Mesothelial cell of epicardium (in vitro differentiated cells): ENCODE measurements around the gene ULK4. TPM values are rescaled to one million over a fixed set of nuclear protein-coding genes. Genes with fewer than 3 reads are reported as not detected.

ENCODE experiments used
- DNase-seq, 2 experiments: peaks; one replicate each; pipeline ENCODE4 v3.0.0; 2021; ENCODE audit warnings: low spot score in 2 of 2; ENCODE audit not compliant: unreplicated experiment in 2 of 2
- H3K27ac Mint-ChIP-seq: 2 replicates; pipeline ENCODE4 v1.8.0; 2021; ENCODE audit warnings: mixed read lengths
- H3K27me3 Mint-ChIP-seq: 2 replicates; pipeline ENCODE4 v1.8.0; 2021; ENCODE audit warnings: low read depth, mixed read lengths
- H3K36me3 Mint-ChIP-seq: 2 replicates; pipeline ENCODE4 v1.8.0; 2021; ENCODE audit warnings: mixed read lengths
- H3K4me1 Mint-ChIP-seq: 2 replicates; pipeline ENCODE4 v1.8.0; 2021; ENCODE audit warnings: mixed read lengths
- H3K4me3 Mint-ChIP-seq: 2 replicates; pipeline ENCODE4 v1.8.0; 2021; ENCODE audit warnings: mild to moderate bottlenecking, moderate library complexity, mixed read lengths
- H3K9me3 Mint-ChIP-seq: 2 replicates; pipeline ENCODE4 v1.8.0; 2021; ENCODE audit warnings: mixed read lengths
- CTCF ChIP-seq: fragments of 200-600 bp; sonication (generic); IDR thresholded peaks from one replicate; pipeline ENCODE4 v1.5.0; 2021; ENCODE audit warnings: antibody characterized with exemption; ENCODE audit not compliant: unreplicated experiment
- total RNA-seq: library from RNA; stranded (reverse); gene quantifications from 3 replicates; pipeline ENCODE4 v1.2.1, GENCODE V29; 2021

The ULK4 gene
- total RNA-seq, 1 donor from 2014 or later, result 10.7 TPM

- Mint-ChIP-seq H3K27me3 (no peaks in the 10 kb centered on the region), H3K27ac (no peak overlapping the region), H3K4me1 (no peaks in the 10 kb centered on the region), H3K36me3 (peaks cover 23% of the 10 kb centered on the region), H3K9me3 (no peaks in the 10 kb centered on the region), H3K4me3 (no peak overlapping the region)
- no peak for TF ChIP-seq CTCF
- DNase-seq, result no peak
These were observed 54.4 kb downstream of the ULK4 start for GRCh38 chr3:41907330-41908073.

GRCh38 chr3:41900265-41900664 lies 61.6 kb downstream of the ULK4 start:
- TF ChIP-seq CTCF, result no peak
- DNase-seq, result no peak
- Mint-ChIP-seq H3K4me3 (no peak overlapping the region), H3K27me3 (no peaks in the 10 kb centered on the region), H3K27ac (no peak overlapping the region), H3K9me3 (no peaks in the 10 kb centered on the region), H3K4me1 (no peaks in the 10 kb centered on the region), H3K36me3 (peaks cover 1% of the 10 kb centered on the region)

DNA sequence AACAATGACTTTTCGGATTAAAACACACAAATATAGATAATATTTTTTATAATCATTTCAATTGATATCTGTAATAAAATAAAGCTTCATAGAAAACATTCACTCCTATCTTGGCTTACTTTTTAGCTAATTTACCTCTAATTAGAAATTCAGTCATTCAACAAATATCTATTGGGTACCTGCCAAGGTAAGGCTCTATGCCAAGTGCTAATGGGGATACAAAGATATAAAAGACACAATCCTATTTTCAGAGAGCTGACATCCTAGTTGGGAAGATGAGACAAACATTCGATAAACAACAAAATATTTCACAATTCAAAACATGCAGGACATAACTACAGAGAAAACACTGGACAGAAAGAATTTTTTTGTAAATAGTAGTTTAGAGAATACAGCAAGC lies 63.3 kb downstream of the ULK4 start:
- Mint-ChIP-seq H3K9me3 (no peaks in the 10 kb centered on the region), H3K4me1 (no peaks in the 10 kb centered on the region), H3K27me3 (no peaks in the 10 kb centered on the region), H3K4me3 (no peak overlapping the region), H3K36me3 (peaks cover 1% of the 10 kb centered on the region), H3K27ac (no peak overlapping the region)
- no peak for TF ChIP-seq CTCF
- no peak for DNase-seq

DNA sequence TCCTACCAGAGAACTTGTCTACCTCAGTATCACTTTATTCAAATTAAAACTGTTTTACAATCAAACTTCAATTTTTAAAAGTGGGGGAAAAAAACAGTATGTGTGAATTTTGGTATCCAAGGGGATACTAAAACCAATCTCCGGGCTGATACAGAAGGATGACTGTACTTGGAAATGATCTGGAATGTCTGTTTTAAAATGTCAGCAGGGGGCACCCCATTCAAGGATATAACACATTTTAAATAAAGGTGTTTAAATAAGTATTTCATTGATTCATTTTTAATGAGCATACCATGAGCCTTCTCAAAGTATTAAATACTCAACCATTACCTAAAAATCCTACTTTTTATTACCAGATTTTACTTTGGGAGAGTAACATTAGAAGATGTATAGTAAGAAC lies 67.9 kb downstream of the ULK4 start:
- Mint-ChIP-seq H3K27me3 (peaks cover 2% of the 10 kb centered on the region), H3K9me3 (peaks cover 12% of the 10 kb centered on the region), H3K36me3 (peaks cover 9% of the 10 kb centered on the region), H3K4me3 (no peak overlapping the region), H3K4me1 (peaks cover 2% of the 10 kb centered on the region), H3K27ac (no peak overlapping the region)
- no peak for TF ChIP-seq CTCF
- DNase-seq, result no peak

- no peak overlapping the region for H3K4me3 Mint-ChIP-seq
- peaks cover 11% of the 10 kb centered on the region for H3K36me3 Mint-ChIP-seq
- H3K27ac Mint-ChIP-seq, result no peak overlapping the region
- peaks cover 12% of the 10 kb centered on the region for H3K9me3 Mint-ChIP-seq
- no peak for DNase-seq
- peaks cover 4% of the 10 kb centered on the region for H3K4me1 Mint-ChIP-seq
- H3K27me3 Mint-ChIP-seq, result peaks cover 2% of the 10 kb centered on the region
- no peak for TF ChIP-seq CTCF
These were observed 73.4 kb downstream of the ULK4 start for GRCh38 chr3:41888368-41889076.
